K562 (cell line): ENCODE measurements around the gene ZNF480. TPM values are rescaled to one million over a fixed set of nuclear protein-coding genes. Genes with fewer than 3 reads are reported as not detected.

Experiments
- ATF3 ChIP-seq, 2 experiments: fragments of 450-650 bp in 1 of 2; sonication (generic) in 1 of 2; formaldehyde crosslinking in 1 of 2; IDR thresholded peaks in 1 of 2; conservative IDR thresholded peaks in 1 of 2; 2 replicates each; pipeline versions ENCODE4 v1.6.1 to v1.8.1; 2016 to 2023; ENCODE audit warnings: mild to moderate bottlenecking in 2 of 2, moderate library complexity in 2 of 2, inconsistent platforms in 1 of 2, missing genetic modification reagents in 1 of 2
- CREB5 ChIP-seq: fragments of 250-450 bp; sonication (Bioruptor Pico); IDR thresholded peaks from 2 replicates; pipeline ENCODE4 v1.5.0; 2020; ENCODE audit warnings: mild to moderate bottlenecking
- CSDE1 ChIP-seq, 2 experiments: fragments of 450-650 bp; IDR thresholded peaks; 2 replicates each; pipeline ENCODE4 v1.6.1; 2016; ENCODE audit warnings: mild to moderate bottlenecking in 1 of 2
- CTCF ChIP-seq, 3 experiments: IDR thresholded peaks in 2 of 3; conservative IDR thresholded peaks in 1 of 3; 2 replicates each; pipeline ENCODE4 v1.5.1; 2011 to 2012; ENCODE audit warnings: low read length in 3 of 3, mild to moderate bottlenecking in 3 of 3, control low read depth in 2 of 3, improper control_type of control experiment in 1 of 3, inconsistent platforms in 1 of 3, low read depth in 1 of 3, mixed read lengths in 1 of 3, moderate library complexity in 1 of 3; ENCODE audit not compliant: insufficient read depth in 2 of 3
- DEAF1 ChIP-seq: fragments of 450-650 bp; formaldehyde crosslinking; IDR thresholded peaks from 2 replicates; pipeline ENCODE4 v1.4.0; 2020; ENCODE audit warnings: mild to moderate bottlenecking, moderate library complexity
- MGA ChIP-seq: fragments of 450-650 bp; IDR thresholded peaks from 2 replicates; pipeline ENCODE4 v1.6.1; 2016; ENCODE audit warnings: mild to moderate bottlenecking, moderate library complexity
- ZC3H11A ChIP-seq: IDR thresholded peaks from 2 replicates; pipeline ENCODE4 v1.6.1; 2012; ENCODE audit warnings: low read depth, low read length, improper control_type of control experiment
- ZNF121 ChIP-seq: sonication (generic); formaldehyde crosslinking; conservative IDR thresholded peaks from 2 replicates; pipeline ENCODE4 v1.8.0; 2022; ENCODE audit warnings: missing genetic modification reagents
- ZNF347 ChIP-seq: fragments of 450-650 bp; formaldehyde crosslinking; IDR thresholded peaks from 2 replicates; pipeline ENCODE4 v1.4.0; 2020; ENCODE audit warnings: low read depth, mild to moderate bottlenecking, moderate library complexity
- polyA plus RNA-seq, 8 experiments: library from polyadenylated mRNA; depleted of rRNA in 4 of 8; stranded (reverse) in 5 of 8; unstranded in 3 of 8; fragments of >200 nt; fragmentation: Nextera tagmentation in 2 of 8; fragmentation: Illumina TruSeq in 1 of 8; extraction: Ambion mirVana in 2 of 8; extraction: Trizol in 1 of 8; gene quantifications; 2 replicates each; pipeline versions ENCODE4 v1.2.1 to v1.2.3, GENCODE V29; 2011 to 2014; ENCODE audit warnings: inconsistent platforms in 1 of 8, missing spikeins in 1 of 8
- total RNA-seq, 7 experiments: library from RNA; depleted of rRNA in 6 of 7; stranded (reverse); fragments of >200 nt in 6 of 7; fragmentation: Illumina TruSeq in 2 of 7; extraction: Trizol in 2 of 7; gene quantifications; 2 replicates each; pipeline versions ENCODE4 v1.2.1 to v1.2.3, GENCODE V29; 2011 to 2021; ENCODE audit warnings: low replicate concordance in 1 of 7

ZNF480 gene
- total and polyA plus RNA-seq, 9 of the 15 experiments (the other 6 are each of a cell fraction or from before 2014, with no cell fraction given), result 10.4 to 31.1 (median 22.3) TPM

- no peak for TF ChIP-seq CREB5 (CRISPR knock-in tag)
- TF ChIP-seq ATF3 (IDR thresholded peaks at IDR 0.05), result no peak
- TF ChIP-seq ATF3 (CRISPR knock-in tag; conservative IDR thresholded peaks at IDR 0.05), result no peak
- TF ChIP-seq DEAF1 (CRISPR knock-in tag), result 0 out of 2 replicates have a peak, but pooled peaks have one; percentile 18
- TF ChIP-seq ZNF347 (CRISPR knock-in tag), result no peak
- no peak for TF ChIP-seq CSDE1 (IDR thresholded peaks at IDR 0.05)
- TF ChIP-seq ZNF121 (CRISPR knock-in tag), result no peak
- TF ChIP-seq ZC3H11A, result no peak
- TF ChIP-seq MGA, result no peak
- peak; percentile 48 to 71 (median 54) for TF ChIP-seq CTCF (IDR thresholded peaks at IDR 0.05 in 2 of 3, conservative IDR thresholded peaks at IDR 0.05 in 1 of 3; ENCODE audit: insufficient read depth in 2 of 3, low read depth in 1 of 3, low read length in 3 of 3)
Measured at GRCh38 chr19:52248241-52248640, 48.7 kb upstream of the ZNF480 start (continued).
